SK-N-MC (cell line): ENCODE data around the gene CTNS.

Source experiments
- EZH2 ChIP-seq: fragments of 200-600 bp; sonication (generic); IDR thresholded peaks from one replicate; pipeline ENCODE4 v1.6.1; 2017; ENCODE audit warnings: antibody characterized with exemption
- POLR2AphosphoS5 ChIP-seq: IDR thresholded peaks from 2 replicates; pipeline ENCODE4 v1.6.1; 2012; ENCODE audit warnings: mild to moderate bottlenecking, low read depth, low read length, borderline replicate concordance

GRCh38 chr17:3645310-3645709 lies 8.8 kb downstream of the CTNS start:
- TF ChIP-seq EZH2 (no peak), POLR2AphosphoS5 (no peak)
